ENCODE data around the gene QPCT. TPM values are rescaled to one million over a fixed set of nuclear protein-coding genes. Genes with fewer than 3 reads are reported as not detected.

The QPCT gene
- polyA plus RNA-seq, 1 of the 3 experiments (the other 2 are of a cell fraction), result 0.12 TPM

DNA sequence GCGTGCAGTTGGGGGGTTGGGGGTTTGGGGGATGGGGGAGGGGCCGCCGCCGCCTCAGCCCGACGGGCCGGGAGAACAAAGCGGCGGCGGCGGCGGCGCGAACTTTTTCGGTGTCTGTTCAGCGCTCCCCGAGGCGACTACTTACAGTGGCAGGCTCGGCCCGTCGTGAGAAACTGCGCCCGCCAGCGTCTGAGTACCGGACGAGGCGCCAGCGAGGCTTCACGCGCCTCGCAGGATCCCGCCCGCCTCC, 20.0 kb upstream of the QPCT start:
- H3K4me1 ChIP-seq (ENCODE audit: control insufficient read depth in 1 of 2, insufficient read depth in 2 of 2, low read depth in 1 of 2, low read length in 1 of 2), result peaks cover 21 to 51% of the 10 kb centered on the region in 2 experiments; a peak in 3 of 4 replicates
- H3K36me3 ChIP-seq (replicated peaks in 1 of 2; ENCODE audit: control insufficient read depth in 1 of 2, insufficient read depth in 2 of 2, low read length in 1 of 2), result peaks cover 8 to 10% of the 10 kb centered on the region in 2 experiments
- TF ChIP-seq SIN3A (IDR thresholded peaks at IDR 0.05; ENCODE audit: borderline replicate concordance, low read depth, low read length) (0 out of 2 replicates have a peak, but pooled peaks have one; percentile 28), YY1 (IDR thresholded peaks at IDR 0.05; ENCODE audit: low read depth) (no peak), POLR2AphosphoS5 (IDR thresholded peaks at IDR 0.05; ENCODE audit: low read depth, low read length) (peak; percentile 66)
- TF ChIP-seq, protein P1, sequence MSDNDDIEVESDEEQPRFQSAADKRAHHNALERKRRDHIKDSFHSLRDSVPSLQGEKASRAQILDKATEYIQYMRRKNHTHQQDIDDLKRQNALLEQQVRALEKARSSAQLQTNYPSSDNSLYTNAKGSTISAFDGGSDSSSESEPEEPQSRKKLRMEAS (IDR thresholded peaks at IDR 0.05; ENCODE audit: low read depth), result peak; percentile 72; the same call in 1 of the 2 replicates
- 1% methylated on average over 13 of the region's 33 CpGs for WGBS (ENCODE audit: low lambda C conversion rate)
- H3K4me3 ChIP-seq (ENCODE audit: low read depth in 2 of 2, low read length in 1 of 2), result peak overlapping the region; percentile 92 to 96; a peak in 3 of 4 replicates
- DNase-seq, result no peak
- H4K20me1 ChIP-seq (ENCODE audit: insufficient read depth), result peaks cover 34% of the 10 kb centered on the region
- no peak overlapping the region; the same call in 1 of the 2 replicates for H3K4me2 ChIP-seq
- H3K9ac ChIP-seq, result peak overlapping the region; percentile 78
- peaks cover 48% of the 10 kb centered on the region for H3K79me2 ChIP-seq (ENCODE audit: insufficient read depth)
- no peak overlapping the region for H2AFZ ChIP-seq (ENCODE audit: low read depth)
- H3K27ac ChIP-seq (ENCODE audit: low read depth in 2 of 2, low read length in 1 of 2), result peak overlapping the region; percentile 74 to 93; a peak in 3 of 4 replicates
- no peaks in the 10 kb centered on the region for H3K9me3 ChIP-seq
- peaks cover 23% of the 10 kb centered on the region for H3F3A ChIP-seq (replicated peaks; ENCODE audit: insufficient read depth)
- H3K9me2 ChIP-seq, result no peaks in the 10 kb centered on the region
- POLR2A ChIA-PET, result interaction anchor here (1.6 kb wide), 1 partner anchor 168 kb away, joined by 4 read pairs; the partner anchor contains the start of gene EIF2AK2
- no peaks in the 10 kb centered on the region for H3K27me3 ChIP-seq (ENCODE audit: insufficient read depth)
- CTCF ChIA-PET, result interaction anchor here (1.4 to 4.5 kb wide), 2 partner anchors 65 to 72 kb away, joined by 3 to 25 read pairs; no protein-coding TSS in a partner anchor

DNA sequence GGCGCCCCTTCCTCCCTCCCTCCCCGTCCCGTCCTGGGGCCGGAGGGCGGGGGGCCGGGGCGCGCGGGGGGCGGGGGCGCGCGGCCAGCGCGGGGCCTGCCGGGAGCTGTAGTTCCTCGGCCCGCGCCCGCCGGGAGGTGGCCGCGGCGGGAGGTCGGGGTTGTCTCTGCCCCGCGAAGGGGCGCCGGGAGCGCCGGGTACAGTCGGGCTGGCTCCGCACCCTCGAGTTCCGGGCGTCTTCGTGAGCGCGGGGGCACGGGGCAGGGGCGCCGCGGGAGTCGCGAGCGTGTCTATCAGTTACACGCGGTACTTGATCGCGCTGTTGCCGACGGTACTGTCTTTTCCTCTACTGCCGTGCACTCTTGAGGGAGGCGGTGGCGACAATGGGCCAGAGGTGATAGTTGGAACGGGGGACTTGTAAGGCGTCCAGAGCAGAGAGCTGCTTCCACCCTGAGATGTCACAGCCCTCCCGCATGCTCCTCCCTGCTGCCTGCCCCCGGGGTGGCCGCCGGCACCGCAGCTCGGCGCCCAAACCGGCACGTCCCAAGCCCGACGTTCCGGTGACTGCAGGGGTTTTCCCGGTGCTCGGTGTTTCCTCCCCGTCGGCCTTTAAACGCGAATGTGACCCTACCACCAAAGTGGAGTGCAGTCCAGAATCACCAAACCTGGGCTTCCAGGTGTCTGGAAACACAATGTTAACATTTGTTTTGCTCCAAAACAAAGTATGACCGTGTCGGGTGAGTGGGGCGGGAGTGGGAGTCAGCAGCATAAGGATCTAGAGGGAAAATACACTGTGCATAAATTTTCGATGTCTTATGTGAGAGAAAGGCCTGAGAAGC, 19.4 kb upstream of the QPCT start, which contains the start of gene PRKD3:
PRKD3 (minus strand) TSS at position 48 of the 839 bp plus-strand sequence. CDS start 8,309 bp downstream, outside the sequence.
- peak within 1 kb of the TSS; percentile 84 for H3K4me2 ChIP-seq
- H3K36me3 ChIP-seq (replicated peaks in 1 of 2; ENCODE audit: control insufficient read depth in 1 of 2, insufficient read depth in 2 of 2, low read length in 1 of 2), result peaks cover 6 to 8% of the 10 kb centered on the region in 2 experiments
- ChIA-PET POLR2A (interaction anchor here (1.6 kb wide), 1 partner anchor 168 kb away, joined by 4 read pairs; the partner anchor contains the start of gene EIF2AK2), CTCF (interaction anchor here (0.9 to 4.5 kb wide), 6 partner anchors 11 to 552 kb away, joined by 3 to 25 read pairs (median 5); no protein-coding TSS in a partner anchor)
- peaks cover 23% of the 10 kb centered on the region for H3F3A ChIP-seq (replicated peaks; ENCODE audit: insufficient read depth)
- 5% methylated on average over 53 of the region's 79 CpGs for whole genome bisulfite sequencing (ENCODE audit: low lambda C conversion rate)
- peaks cover 21 to 51% of the 10 kb centered on the region in 2 experiments; a peak in 3 of 4 replicates for H3K4me1 ChIP-seq (ENCODE audit: control insufficient read depth in 1 of 2, insufficient read depth in 2 of 2, low read depth in 1 of 2, low read length in 1 of 2)
- H4K20me1 ChIP-seq (ENCODE audit: insufficient read depth), result peaks cover 29% of the 10 kb centered on the region
- peak within 1 kb of the TSS; percentile 92 to 96 for H3K4me3 ChIP-seq (ENCODE audit: low read depth in 2 of 2, low read length in 1 of 2)
- DNase-seq, result peak; percentile 99
- H2AFZ ChIP-seq (ENCODE audit: low read depth), result peak within 1 kb of the TSS; percentile 97
- no peaks in the 10 kb centered on the region for H3K9me2 ChIP-seq
- no peaks in the 10 kb centered on the region for H3K27me3 ChIP-seq (ENCODE audit: insufficient read depth)
- H3K9me3 ChIP-seq, result no peaks in the 10 kb centered on the region
- H3K9ac ChIP-seq, result peak within 1 kb of the TSS; percentile 78
- peaks cover 42% of the 10 kb centered on the region for H3K79me2 ChIP-seq (ENCODE audit: insufficient read depth)
- H3K27ac ChIP-seq (ENCODE audit: low read depth in 2 of 2, low read length in 1 of 2), result peak within 1 kb of the TSS; percentile 74 to 93
- TF ChIP-seq CHD2 (IDR thresholded peaks at IDR 0.05; ENCODE audit: low read length, partially characterized antibody) (peak; percentile 27), FOSL2 (IDR thresholded peaks at IDR 0.05; ENCODE audit: borderline replicate concordance, low read depth) (no peak), NFIC (IDR thresholded peaks at IDR 0.05; ENCODE audit: borderline replicate concordance) (no peak), TAF1 (IDR thresholded peaks at IDR 0.05; ENCODE audit: borderline replicate concordance, low read depth, low read length) (no peak), ELF1 (IDR thresholded peaks at IDR 0.05) (no peak), FOXM1 (IDR thresholded peaks at IDR 0.05; ENCODE audit: low read depth) (no peak), RFX5 (IDR thresholded peaks at IDR 0.05; ENCODE audit: low read length) (no peak), MXI1 (IDR thresholded peaks at IDR 0.05; ENCODE audit: low read depth, low read length) (peak; percentile 67; the same call in 1 of the 2 replicates)
- TF ChIP-seq, protein P2, sequence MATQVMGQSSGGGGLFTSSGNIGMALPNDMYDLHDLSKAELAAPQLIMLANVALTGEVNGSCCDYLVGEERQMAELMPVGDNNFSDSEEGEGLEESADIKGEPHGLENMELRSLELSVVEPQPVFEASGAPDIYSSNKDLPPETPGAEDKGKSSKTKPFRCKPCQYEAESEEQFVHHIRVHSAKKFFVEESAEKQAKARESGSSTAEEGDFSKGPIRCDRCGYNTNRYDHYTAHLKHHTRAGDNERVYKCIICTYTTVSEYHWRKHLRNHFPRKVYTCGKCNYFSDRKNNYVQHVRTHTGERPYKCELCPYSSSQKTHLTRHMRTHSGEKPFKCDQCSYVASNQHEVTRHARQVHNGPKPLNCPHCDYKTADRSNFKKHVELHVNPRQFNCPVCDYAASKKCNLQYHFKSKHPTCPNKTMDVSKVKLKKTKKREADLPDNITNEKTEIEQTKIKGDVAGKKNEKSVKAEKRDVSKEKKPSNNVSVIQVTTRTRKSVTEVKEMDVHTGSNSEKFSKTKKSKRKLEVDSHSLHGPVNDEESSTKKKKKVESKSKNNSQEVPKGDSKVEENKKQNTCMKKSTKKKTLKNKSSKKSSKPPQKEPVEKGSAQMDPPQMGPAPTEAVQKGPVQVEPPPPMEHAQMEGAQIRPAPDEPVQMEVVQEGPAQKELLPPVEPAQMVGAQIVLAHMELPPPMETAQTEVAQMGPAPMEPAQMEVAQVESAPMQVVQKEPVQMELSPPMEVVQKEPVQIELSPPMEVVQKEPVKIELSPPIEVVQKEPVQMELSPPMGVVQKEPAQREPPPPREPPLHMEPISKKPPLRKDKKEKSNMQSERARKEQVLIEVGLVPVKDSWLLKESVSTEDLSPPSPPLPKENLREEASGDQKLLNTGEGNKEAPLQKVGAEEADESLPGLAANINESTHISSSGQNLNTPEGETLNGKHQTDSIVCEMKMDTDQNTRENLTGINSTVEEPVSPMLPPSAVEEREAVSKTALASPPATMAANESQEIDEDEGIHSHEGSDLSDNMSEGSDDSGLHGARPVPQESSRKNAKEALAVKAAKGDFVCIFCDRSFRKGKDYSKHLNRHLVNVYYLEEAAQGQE (IDR thresholded peaks at IDR 0.05; ENCODE audit: low read depth, low read length), result no peak
- TF ChIP-seq, protein P3, sequence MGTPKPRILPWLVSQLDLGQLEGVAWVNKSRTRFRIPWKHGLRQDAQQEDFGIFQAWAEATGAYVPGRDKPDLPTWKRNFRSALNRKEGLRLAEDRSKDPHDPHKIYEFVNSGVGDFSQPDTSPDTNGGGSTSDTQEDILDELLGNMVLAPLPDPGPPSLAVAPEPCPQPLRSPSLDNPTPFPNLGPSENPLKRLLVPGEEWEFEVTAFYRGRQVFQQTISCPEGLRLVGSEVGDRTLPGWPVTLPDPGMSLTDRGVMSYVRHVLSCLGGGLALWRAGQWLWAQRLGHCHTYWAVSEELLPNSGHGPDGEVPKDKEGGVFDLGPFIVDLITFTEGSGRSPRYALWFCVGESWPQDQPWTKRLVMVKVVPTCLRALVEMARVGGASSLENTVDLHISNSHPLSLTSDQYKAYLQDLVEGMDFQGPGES (IDR thresholded peaks at IDR 0.05; ENCODE audit: low read depth, low read length), result no peak
- TF ChIP-seq, protein P4, sequence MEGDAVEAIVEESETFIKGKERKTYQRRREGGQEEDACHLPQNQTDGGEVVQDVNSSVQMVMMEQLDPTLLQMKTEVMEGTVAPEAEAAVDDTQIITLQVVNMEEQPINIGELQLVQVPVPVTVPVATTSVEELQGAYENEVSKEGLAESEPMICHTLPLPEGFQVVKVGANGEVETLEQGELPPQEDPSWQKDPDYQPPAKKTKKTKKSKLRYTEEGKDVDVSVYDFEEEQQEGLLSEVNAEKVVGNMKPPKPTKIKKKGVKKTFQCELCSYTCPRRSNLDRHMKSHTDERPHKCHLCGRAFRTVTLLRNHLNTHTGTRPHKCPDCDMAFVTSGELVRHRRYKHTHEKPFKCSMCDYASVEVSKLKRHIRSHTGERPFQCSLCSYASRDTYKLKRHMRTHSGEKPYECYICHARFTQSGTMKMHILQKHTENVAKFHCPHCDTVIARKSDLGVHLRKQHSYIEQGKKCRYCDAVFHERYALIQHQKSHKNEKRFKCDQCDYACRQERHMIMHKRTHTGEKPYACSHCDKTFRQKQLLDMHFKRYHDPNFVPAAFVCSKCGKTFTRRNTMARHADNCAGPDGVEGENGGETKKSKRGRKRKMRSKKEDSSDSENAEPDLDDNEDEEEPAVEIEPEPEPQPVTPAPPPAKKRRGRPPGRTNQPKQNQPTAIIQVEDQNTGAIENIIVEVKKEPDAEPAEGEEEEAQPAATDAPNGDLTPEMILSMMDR (IDR thresholded peaks at IDR 0.05), result no peak
- TF ChIP-seq, protein P5, sequence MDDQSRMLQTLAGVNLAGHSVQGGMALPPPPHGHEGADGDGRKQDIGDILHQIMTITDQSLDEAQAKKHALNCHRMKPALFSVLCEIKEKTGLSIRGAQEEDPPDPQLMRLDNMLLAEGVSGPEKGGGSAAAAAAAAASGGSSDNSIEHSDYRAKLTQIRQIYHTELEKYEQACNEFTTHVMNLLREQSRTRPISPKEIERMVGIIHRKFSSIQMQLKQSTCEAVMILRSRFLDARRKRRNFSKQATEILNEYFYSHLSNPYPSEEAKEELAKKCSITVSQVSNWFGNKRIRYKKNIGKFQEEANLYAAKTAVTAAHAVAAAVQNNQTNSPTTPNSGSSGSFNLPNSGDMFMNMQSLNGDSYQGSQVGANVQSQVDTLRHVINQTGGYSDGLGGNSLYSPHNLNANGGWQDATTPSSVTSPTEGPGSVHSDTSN (IDR thresholded peaks at IDR 0.05), result no peak
- TF ChIP-seq, protein P6, sequence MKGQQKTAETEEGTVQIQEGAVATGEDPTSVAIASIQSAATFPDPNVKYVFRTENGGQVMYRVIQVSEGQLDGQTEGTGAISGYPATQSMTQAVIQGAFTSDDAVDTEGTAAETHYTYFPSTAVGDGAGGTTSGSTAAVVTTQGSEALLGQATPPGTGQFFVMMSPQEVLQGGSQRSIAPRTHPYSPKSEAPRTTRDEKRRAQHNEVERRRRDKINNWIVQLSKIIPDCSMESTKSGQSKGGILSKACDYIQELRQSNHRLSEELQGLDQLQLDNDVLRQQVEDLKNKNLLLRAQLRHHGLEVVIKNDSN (IDR thresholded peaks at IDR 0.05; ENCODE audit: borderline replicate concordance, low read depth), result no peak

All from SK-N-SH (cell line).